Esophagus mucosa (tissue), 1 donor: ENCODE data around the gene DDX24. TPM values are rescaled to one million over a fixed set of nuclear protein-coding genes. Genes with fewer than 3 reads are reported as not detected.

Experiments
- ATAC-seq: fragments of 200-7000 bp; cut with Tn5 transposase; one replicate; pipeline ENCODE4 v1.9.1; 2020
- total RNA-seq: library from RNA; stranded (reverse); gene quantifications from one replicate; pipeline ENCODE4 v1.2.4, GENCODE V29; 2023
- donor health status: DM: yes; HTN: yes; CAD: no.

DDX24 gene
- total RNA-seq, 1 donor from 2014 or later = 67.3 TPM

DNA sequence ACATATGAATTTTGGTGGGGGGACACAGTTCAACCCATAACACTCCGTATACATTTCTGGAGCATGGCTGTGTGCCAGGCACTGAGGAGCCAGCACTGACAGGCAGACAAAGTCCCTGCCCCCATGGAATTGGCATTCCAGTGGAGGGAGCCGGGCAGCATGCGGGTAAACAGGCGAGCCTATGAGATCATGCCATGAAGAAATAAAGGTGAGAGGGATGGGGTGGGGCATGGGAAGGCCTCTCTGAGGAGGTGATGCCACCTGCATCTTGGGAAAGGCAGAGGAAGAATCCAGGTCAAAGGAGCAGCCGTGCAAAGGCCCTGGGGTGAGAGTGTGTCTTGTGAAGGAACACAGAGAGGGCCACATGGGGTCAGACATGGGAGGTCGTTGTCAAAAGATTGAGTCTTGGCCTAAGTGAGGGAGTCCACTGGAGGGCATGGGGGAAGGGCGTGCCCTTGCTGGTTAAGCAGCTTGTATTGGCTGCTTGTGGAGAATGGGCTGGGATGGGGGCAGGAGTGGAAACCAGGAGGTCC is 51.3 kb downstream of the DDX24 start:
- ATAC-seq = no peak

GRCh38 chr14:94029265-94029664 is 51.7 kb downstream of the DDX24 start:
- ATAC-seq = no peak

DNA sequence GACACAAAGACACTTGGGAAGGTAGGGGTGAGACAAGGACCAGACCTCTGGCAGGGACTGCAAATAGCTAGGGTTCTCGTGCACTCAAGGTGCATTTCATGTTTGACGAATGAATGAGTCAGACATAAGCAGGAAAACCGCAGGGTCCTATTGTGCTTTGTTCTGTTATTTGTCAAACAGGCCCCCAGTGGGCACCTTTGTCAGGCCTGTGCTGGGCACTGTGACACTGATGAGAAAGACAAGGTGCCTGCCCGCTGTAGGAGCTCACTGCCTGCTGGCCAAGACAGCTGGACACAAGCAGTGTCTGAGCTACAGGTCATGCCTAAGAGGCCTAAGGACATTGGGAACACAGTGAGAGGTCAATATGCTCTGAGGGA is 52.6 kb downstream of the DDX24 start:
- no peak for ATAC-seq

GRCh38 chr14:94027566-94028449 is 53.2 kb downstream of the DDX24 start:
- peak; percentile 76 for ATAC-seq

GRCh38 chr14:94026889-94027469 is 54.0 kb downstream of the DDX24 start:
- peak; percentile 0 for ATAC-seq

DNA sequence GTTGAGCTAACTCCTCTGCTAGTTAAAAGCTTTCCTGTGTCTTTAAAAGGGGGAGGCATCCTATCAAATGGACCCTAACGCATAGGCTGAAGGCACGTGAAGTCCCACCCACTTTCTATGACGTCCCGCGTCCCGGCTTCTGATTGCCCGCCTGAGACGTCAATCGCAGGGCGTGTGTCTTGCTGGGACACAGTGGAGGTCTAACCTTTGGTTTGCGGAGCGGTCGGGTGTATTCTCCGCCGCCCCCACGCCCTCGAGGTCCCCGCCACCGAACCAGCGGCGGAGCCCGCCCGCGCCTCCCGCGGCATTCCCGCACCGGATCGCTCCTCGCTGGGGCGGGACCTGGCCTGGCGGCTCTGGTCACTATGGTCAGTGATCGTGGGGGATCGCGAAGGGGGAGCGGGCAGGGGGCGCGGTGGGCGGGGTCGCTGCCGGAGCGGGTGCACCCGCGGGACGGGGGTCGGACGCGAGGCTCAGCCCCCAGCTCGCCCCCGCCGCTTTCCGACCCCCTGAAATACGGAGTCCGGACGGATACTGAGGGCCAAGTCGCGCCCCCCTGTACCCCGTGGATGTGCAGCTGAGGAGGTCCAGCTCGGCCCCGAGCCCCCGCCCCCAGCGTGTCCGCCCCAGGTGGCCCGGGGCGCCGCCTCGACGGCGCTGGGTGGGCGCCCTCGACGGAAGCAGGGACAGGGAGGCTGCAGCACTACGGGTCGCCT is 54.7 kb downstream of the DDX24 start, which contains the start of gene OTUB2:
TSS of gene OTUB2 (plus strand) at position 168 of the 716 bp plus-strand sequence. CDS start at position 366, 198 bp downstream.
- peak; percentile 90 for ATAC-seq

- ATAC-seq = no peak
These were observed 55.3 kb downstream of the DDX24 start for GRCh38 chr14:94025720-94026119.

GRCh38 chr14:94024549-94024948 is 56.5 kb downstream of the DDX24 start:
- ATAC-seq = no peak

GRCh38 chr14:94022532-94023411 is 58.2 kb downstream of the DDX24 start:
- ATAC-seq = no peak

- ATAC-seq = no peak
These were observed 59.4 kb downstream of the DDX24 start for GRCh38 chr14:94021416-94022157.

DNA sequence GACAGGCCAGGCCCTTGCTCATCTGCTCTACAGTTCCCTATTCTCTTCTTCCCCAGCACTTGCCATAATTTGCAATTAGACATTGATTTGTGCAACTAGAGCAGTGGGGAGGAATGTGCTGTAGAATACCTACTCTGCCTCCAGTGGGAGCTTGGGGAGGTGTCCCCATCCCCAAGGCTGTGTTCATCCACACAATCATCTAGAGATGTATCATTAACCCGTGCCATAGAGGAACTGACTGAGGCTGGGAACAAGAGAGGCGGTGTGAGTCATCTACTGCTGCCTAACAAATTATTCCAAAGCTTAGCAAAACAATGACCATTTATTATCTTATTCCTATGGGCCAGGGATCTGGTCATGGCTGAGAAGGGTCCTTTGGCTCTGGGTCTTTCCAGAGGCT is 60.0 kb downstream of the DDX24 start:
- peak; percentile 23 for ATAC-seq

DNA sequence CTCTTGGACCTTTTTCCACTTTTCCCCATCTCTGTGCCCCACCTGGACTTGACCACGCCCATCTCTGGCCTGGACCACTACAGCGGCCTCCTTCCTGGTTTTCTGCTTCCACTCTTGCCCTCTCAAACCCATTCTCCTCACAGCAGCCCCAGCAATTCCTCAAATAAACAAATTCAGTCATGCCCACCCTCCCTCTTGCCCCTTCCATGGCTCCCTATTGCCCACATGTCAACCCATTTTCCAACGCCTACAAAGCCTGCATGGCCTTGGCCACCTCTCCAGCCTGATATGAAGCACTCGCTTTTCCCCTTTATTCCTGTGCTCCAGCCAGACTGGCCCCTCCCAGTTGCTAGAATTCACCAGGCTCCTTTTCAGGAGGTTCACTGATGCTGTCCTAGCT is 60.7 kb downstream of the DDX24 start:
- no peak for ATAC-seq

- ATAC-seq = no peak
These were observed 61.7 kb downstream of the DDX24 start for GRCh38 chr14:94019329-94019728.

GRCh38 chr14:94018308-94018707 is 62.7 kb downstream of the DDX24 start:
- no peak for ATAC-seq

DNA sequence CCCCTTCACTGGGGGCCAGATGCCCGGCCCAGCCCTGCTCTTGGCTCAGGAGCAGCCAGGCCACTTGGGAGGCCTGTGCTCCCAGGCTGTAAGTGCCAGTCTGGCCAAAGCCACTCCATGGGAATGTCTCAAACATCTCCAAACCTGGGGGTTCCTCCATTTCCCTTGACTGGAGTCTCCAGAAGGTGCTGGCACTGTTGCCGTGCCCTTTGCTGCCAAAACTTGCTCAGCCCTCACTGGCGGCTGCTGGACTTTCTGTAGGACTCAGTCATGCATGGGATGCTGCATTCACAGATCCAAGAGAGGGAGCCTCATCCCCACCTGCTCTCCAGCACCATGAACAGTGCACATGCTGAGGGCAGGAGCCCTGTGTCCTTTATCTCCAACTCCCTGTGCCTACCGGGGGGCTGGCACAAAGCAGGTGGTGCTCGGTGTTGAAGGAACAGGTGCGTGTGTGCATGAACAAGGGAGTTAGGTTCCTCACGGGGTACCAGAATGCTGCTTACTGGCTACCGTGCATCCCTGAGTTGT is 64.5 kb downstream of the DDX24 start:
- no peak for ATAC-seq

GRCh38 chr14:94015223-94015622 is 65.8 kb downstream of the DDX24 start:
- no peak for ATAC-seq

- ATAC-seq = no peak
These were observed 66.6 kb downstream of the DDX24 start for GRCh38 chr14:94014382-94014781.

DNA sequence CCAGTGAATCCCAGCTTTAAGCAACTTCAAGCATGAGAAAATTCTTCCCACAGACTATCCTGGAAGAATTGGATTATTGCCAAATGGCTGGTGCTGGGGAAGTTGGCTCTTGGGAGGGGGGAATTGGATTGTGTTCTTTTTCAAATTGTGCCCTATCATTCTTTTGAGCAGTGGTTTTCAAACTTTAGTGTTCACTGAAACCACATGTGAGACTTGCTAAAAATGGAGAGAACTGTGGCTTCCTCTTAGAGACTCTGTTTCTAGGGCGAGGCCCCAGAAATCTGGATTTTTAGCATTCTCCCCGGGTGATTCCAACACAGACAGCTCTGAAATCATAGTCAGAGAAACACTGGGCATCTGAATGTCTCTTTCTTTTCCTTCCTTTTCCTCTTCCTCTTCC is 69.2 kb downstream of the DDX24 start:
- no peak for ATAC-seq

GRCh38 chr14:94010625-94011024 is 70.4 kb downstream of the DDX24 start:
- no peak for ATAC-seq

GRCh38 chr14:94009767-94010166 is 71.2 kb downstream of the DDX24 start:
- ATAC-seq = peak; percentile 55

DNA sequence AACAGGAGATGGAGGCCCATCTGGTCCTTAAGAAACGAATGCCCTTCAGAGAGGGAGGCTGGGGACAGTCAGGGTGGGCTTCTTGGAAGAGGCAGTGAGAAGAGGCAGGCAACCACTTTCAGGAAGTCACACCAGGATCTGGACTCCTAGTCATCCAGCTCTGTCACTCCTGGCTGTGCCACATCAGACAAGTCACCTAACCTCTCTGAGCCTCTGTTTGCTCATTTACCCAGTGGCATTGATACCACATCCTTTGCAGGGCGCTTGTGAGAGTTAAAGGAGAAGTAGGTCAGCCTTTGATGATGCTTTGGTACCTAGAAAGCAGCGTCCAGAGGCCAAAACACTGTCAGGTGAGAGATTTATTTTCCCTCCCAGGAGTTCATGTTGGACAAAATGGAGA is 72.8 kb downstream of the DDX24 start:
- no peak for ATAC-seq
